ENCODE results near the gene TENM3. TPM values are rescaled to one million over a fixed set of nuclear protein-coding genes. Genes with fewer than 3 reads are reported as not detected.
"Not testable (repeated sequence)": the region's sequence is repeated elsewhere in the genome, so short reads cannot be mapped to it uniquely, and the experiment has no call there.

The TENM3 gene
- total RNA-seq, 1 donor from 2014 or later, result 44.9 TPM

DNA sequence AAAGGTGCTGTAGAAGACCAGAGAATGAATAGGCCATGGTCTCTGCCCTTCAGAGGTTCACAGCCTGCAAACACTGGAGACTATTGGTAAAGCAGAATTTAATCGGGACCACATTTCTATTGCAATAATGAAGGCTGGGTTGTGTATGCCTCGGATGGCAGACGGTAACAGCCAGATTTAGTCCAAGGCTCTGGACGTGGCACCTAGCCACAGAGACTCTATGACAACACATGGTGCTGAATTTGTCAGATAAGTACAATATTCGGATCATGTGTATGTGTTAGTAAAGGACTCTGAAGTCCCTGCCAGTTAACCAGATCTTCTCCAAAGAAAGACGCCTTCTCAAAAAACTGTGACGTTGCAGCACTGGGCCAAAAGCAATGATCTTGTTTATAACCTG lies 545.0 kb downstream of the TENM3 start:
- DNase-seq, result no peak

DNA sequence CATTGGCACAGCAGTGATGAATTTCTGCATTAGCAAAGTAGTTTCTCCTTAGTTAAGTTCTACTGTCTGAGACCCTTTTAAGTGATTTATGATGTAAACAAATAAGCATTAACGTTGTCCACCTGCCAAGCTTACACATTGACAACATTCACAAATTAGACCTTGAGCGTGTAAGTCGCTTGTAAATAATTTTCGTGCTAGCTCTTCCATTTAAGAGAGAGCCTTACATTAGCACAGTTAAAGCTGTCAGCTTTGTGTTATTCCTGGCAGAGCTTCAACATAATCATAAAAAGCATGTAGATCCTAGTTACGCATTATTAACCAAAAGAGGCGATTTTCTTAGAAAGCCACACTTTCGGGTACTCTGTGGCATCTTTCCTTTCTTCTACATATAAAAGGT lies 546.3 kb downstream of the TENM3 start:
- DNase-seq, result no peak

DNA sequence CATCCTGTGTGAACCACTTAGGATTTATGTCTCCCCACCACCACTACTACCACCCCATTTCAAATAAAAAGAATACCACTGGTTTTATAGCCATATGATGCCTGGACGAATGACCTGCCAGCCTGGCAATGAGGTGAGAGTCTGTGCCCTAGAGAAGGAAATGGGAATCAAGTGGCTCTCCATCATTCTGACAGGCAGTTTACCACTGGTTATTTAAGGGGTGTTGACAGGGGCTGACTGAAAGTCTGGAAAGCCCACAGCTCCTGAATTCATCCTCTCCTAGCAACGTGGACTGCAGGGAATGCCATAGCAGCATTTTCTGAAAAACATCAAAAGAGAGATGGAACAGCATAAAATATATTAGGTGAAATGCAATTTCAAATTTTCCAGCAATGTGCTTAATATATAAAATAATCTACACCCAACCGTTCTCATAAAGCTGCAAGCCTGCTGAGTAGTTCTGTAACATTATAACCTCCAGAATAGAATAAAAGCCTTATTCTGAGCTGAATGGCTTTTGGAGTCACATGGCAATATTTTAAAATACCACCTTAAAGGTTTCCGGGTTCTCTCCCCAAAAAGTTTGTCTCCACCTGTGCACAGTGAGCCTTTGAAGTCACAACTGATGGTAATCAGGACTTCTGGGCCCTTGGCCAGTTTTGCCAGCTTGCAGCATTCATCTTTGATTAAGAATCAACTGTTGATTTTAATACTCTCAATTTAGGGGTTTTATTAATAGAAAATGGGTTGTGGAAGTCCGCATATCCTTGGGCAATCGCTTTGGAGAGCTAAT lies 552.4 kb downstream of the TENM3 start:
- DNase-seq, result no peak

DNA sequence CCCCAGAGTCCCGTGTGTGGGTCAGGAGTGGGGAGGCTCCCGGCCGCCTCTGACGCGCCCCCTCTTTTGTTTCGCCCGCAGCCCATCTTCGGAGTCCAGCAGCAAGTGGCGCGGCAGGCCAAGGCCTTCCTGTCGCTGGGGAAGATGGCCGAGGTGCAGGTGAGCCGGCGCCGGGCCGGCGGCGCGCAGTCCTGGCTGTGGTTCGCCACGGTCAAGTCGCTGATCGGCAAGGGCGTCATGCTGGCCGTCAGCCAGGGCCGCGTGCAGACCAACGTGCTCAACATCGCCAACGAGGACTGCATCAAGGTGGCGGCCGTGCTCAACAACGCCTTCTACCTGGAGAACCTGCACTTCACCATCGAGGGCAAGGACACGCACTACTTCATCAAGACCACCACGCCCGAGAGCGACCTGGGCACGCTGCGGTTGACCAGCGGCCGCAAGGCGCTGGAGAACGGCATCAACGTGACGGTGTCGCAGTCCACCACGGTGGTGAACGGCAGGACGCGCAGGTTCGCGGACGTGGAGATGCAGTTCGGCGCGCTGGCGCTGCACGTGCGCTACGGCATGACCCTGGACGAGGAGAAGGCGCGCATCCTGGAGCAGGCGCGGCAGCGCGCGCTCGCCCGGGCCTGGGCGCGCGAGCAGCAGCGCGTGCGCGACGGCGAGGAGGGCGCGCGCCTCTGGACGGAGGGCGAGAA lies 556.5 kb downstream of the TENM3 start:
- DNase-seq, result no peak

DNA sequence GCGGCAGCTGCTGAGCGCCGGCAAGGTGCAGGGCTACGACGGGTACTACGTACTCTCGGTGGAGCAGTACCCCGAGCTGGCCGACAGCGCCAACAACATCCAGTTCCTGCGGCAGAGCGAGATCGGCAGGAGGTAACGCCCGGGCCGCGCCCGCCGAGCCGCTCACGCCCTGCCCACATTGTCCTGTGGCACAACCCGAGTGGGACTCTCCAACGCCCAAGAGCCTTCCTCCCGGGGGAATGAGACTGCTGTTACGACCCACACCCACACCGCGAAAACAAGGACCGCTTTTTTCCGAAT lies 557.0 kb downstream of the TENM3 start:
- no peak for DNase-seq

DNA sequence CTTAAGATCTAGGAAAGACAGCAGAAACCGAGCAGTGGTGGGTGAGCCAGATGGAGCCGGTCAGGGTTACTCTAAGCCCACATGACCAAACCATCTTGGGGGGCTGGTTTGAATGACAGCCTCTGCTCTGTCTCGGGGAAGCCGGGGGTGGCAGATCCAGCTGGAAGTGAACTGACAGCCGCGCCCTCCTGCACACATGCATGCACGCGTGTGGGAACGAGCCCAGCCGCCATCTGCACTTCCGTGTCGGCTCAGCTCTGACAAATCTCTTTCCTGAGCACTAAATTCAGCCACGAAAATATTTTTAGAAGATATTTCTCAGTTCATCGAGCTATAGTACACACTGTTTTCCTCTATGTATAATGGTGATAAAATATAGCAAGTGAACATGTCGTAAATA lies 558.4 kb downstream of the TENM3 start:
- peak; percentile 33 for DNase-seq

DNA sequence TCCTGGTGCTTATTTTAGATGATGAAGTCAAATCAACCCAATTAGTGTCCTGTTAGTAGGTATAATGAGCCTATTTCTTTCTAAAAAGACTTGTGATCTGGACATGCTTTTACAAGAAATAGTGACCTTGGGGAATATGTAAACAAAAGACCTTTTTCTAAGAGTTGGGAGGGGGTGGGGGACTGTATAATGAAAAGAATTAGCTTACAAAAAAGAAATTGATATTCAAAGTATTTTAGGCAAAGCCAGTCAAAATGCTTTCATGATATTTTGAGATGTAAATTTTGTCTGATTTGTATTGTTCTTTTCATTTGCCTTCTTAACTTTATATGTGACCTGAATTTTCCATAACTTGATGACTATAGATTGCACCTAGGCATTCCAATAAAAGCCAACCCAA lies 559.4 kb downstream of the TENM3 start:
- DNase-seq, result no peak

DNA sequence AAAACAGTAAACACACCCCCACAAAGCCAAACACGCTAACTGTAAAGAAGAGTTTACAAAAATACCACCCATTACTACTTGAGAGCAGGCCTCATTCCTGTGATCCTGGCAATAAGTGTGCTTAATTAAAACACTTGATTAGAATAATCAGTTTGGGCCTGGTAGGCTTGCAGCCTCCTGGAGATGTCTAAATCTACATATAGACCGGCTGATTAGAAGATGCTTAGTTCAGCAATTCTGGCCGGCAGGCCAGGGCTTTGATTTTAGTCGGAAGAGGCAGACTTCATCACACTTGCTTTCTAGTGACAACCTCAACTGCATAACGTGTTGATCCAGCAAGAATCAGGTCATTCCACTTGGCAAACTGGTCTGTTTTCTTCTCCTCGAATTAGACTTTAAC lies 560.0 kb downstream of the TENM3 start:
- no peak for DNase-seq

DNA sequence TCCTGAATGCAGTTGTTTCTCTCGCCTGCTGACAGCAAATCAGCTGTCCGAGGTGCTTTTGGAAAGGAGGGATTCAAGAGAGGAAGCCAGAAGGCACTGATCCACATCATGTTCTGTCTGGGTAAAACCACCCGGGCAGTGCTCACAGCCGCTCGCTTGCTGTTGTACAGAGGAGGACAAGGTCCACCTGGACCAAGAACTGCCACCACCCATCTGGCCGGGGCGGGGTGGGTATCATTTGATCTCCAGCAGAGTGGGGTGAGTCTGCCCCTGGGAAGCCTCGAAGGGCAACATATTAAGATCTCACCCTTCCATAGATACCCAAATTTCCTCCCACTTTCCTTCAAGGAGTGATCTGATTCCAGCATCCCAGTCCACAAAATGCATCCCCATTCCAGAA lies 560.9 kb downstream of the TENM3 start:
- no peak for DNase-seq

DNA sequence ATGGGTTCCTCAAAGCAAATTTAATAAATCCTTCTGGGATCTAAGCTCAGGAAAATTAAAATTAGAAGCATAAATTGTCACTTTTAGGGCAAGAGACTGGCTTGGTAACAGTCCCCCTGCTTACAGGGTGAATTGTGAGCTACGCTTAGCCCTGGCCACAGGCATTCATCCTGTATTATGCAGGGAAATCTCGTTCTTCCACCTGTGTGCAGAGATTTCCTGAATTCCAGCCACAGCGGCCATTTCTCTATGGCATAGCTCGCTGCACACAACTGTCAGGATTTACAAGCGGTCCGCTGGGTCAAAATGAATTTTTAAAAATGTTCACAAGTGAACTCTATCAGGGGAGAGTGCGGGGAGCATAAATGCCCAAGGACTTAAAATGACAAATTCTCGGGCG lies 562.1 kb downstream of the TENM3 start:
- no peak for DNase-seq

DNA sequence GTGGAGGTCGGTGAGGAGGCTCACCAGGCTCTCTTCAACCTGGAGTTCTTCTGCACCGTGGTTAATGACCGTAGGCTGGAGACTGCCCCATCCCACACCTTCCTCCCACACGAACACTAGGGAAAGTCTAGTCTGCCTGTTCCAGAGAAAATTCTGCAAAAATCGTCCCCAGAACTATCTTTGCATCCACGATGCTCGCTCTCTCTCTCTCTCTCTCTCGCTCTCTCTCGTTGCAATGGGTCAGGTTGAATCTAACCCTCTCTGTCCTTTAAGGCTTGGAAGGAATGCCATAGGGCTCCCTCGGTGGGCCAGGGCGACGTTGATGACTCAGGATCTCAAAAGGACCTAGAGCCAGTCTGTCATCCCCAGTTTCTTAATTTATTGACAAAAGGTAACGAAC lies 562.5 kb downstream of the TENM3 start:
- DNase-seq, result no peak

DNA sequence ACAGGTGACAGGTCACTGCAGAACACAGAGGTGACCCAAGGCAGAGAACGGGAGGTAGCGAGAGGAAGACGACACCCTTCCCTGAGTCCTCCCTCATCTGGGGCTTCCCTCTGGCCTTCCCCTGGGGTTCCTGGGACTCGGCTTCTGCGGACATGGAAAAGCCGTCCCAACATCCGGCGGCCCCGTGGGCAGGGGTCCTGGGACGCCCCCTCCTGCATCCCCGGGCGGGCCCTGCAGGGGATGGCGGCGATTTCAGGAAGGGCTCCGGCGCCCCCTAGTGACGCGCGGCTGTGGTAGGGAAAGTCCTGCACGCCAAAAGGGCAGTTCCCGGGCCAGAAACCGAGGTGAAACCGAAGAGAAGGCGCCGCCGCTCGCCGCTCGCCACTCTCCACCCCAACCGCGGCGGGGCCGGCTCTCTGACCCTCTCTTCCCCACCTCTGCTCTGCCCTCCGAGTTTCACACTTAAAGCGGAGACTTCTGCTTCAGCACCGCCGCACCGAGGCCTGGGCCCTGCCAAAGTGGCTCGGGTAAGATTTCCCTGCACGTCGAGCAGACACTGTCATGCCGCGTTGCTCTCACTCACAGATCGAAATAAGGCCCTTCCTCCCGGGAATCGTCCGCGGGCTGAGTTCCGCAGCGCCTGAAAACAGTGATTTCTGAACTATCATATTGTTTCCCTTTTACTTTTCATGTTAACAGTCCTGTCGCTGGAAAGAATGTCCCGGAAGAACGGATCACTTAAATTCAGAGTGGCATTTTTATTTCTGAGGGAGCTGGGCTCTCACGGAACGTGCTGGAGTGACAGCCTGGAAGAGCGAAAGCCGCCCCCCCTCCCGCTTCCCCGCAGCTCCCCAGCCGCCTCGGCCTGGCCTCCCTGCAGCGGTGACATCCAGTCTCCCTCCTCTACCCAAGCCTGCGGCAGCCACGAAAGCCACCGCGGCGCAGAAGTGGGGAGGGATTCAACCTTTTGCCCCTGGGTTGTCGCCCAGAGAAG lies 563.4 kb downstream of the TENM3 start:
- DNase-seq, result peak; percentile 43

DNA sequence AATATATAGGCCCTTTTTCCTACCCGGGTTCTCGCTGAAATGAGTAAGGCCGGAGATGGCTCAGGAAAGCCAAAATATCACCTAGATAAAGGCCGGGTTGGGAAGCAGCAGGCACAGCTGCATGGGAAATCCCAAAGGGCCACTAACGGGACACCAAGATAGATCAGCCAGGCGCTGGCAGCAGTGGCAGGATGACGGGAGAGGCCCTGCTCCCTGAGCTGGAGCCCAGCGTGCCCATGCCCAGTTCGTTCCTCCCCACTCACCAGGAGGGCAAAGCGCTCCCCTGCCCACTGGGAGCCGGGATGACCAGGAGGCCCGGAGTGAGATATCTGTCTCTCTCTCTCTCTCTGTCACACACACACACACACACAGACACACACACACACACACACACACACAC lies 564.1 kb downstream of the TENM3 start:
- no peak for DNase-seq

DNA sequence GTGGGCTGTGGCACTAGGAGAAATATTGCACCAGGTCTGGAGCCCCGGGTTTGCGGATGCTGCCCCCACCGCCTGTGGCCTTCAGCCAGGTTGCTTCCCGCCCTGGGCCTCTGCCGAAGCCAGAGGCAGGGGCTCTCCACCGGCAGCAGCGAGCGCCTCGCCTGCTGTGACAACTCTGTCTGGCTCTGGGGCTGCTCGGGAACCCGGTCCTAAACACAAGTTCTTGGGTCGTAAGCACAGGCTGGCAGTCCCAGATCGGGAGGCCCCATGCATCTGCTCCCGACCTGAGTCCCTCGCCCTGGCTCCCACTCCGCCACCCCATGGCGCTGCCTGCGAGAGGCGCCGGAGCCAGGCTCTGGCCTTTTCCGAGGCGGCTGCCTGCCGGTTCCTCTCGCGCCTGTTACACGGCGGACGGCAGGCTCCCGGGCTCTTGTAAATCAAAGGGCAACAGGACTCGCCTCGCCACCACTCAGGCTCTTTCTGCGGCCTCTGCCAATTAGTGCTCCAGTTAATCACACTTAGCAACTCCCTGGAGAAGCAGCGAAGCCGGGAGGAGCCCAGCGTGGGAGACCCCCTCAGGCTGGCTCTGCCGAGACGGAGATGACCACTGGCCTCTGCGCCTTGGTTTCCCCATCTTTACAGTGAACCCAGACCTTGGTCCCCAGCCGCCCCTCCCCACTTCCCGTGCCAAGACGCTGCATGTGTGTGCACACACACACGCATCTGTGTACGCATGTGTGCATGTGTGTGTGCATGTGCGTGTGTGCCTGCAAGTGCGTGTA lies 564.8 kb downstream of the TENM3 start:
- no peak for DNase-seq

DNA sequence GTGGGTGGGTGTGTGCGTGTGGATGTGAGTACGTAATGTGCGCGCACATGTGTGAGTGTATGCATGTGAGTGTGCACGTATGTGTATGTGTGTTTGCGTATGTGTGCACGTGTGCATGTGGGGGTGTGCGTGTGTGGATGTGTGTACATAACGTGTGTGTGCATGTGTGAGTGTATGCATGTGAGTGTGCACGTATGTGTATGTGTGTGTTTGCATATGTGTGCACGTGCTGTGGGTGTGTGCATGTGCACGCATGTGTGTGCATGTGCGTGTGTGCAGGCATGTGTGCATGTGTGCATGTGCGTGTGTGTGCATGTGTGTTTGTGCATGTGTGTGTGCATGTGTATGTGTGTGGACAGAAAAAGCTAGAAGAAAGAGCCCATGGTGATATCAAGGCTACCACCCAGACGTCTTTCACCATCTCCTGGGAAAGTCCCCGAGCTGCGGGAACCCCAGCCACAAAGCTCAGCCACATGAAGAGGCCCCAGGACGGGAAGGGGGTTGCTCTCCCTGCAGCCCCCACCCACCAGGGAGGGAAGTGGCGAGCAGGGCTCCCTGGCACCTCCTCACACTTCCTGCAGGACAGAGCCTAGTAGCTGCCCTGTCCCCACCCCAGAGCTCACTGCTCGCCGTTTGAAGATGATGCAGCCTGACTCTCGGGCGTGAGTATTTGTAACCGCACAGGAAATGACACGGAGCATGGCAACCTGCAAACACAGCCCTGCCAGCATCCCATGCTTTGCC lies 565.6 kb downstream of the TENM3 start:
- DNase-seq, result no peak

DNA sequence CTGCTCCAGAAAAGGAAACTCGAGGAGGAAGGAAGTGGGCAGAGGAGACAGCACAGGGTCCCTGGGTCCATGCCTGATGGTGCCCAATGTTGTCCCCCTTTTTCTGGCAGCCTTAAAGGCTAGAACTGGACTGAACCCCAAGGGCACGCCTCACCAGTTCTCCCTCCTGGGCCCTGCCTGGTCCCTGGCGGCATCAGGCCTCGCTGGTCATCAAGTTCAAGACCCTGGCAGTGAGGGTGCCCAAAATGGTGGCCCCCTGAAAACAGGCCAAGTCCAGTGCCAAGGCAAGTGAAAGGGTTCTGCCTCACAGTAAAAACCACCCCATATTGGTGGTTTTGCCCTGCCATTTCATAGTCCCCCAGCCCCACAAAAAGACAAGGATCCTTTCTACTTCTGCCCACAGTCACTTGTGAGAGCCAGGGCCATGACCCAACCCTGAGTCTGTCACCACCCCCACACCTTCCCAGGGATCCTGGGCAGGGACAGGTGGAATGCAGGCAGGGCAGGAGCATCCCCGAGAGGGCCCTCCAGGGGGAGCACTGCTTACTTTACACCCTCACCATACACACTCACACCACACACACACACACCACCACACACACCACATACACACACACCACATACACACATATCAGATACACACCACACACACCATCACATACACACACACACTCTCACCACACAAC lies 566.4 kb downstream of the TENM3 start:
- no peak for DNase-seq

DNA sequence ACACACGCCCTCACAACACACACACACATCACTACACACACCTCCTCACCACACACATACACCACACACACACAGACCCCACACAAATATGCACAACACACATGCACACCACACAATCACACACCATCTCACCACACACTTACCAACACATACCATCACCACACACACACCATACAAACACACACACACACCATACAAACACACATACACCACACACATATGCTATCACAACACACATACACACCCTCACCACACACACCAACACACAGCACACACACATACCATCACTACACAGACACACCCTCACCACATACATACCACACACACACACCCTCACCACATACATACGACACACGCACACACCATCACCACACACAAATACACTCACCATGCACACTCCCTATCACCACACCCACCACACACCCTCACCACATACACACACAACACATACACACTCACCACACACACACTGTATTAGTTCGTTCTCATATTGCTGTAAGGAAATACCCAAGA lies 567.0 kb downstream of the TENM3 start:
- no peak for DNase-seq

DNA sequence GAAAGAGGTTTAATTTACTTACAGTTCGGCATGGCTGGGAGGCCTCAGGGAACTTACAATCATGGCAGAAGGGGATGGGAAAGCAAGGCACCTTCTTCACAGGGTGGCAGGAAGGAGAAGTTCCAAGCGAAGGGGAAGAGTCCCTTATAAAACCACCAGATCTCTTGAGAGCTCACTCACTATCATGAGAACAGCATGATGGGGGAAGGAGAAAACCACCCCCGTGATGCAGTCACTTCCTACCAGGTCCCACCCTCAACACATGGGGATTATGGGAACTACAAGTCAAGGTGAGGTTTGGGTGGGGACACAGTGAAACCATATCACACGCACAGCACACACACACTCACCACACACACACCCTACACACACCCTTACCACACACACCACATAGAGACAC lies 569.7 kb downstream of the TENM3 start:
- no peak for DNase-seq

DNA sequence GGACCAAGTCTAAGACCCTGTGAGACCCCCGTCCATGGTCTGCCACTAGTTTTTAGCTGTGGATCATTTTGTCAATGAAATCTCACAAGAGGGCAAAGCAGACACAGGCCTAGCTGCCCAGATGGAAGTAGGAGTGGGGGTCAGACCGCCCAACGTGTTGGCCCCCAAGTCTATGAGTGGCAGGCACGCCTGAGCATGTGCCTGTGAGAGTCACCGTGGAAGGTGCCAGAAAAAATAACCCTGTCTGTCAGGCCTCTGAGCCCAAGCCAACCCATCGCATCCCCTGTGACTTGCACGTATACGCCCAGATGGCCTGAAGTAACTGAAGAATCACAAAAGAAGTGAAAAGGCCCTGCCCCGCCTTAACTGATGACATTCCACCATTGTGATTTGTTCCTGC lies 570.9 kb downstream of the TENM3 start:
- not testable (repeated sequence) for DNase-seq

DNA sequence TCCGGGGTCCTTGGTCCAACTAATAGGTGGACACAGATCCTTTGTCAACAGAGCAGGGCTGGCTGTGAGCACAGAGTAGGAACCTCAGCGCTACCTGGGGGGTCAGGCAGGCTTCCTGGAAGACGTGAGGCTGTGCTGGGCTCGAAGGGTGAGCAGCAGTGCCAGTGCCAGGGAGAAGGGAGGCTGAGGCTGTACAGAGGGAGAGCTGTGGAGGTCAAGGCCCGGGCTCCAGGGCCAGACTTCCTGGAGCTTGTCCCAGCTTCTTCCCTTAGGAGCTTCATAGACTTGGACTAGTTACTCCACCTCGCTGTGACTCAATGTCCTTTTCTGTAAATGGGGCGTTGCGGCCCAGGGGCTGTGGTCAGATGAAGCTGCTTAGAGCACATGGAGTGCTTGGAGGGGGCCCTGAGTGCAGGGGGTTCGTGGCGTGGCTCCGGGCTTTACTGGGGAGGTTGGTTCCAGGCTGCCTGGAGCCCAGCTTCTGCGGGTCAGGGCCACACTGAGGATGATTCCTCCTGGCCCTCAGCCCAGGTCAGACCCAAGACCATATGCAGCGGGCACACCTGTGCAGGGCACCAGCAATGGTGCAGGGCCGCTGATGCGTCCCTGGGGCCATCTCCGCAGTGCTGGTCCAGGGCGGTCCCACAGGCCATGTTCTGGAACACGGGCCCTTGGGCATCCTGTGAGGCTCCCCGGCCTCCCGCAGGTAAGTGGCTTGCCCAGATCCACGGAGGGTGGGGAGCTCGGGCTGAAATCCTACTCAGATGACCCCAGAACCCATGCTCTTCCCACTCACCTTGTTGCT lies 575.9 kb downstream of the TENM3 start:
- no peak for DNase-seq

All from occipital lobe (tissue), 2 donors.